Retinal pigment epithelial cell (primary cell): ENCODE data around the gene USP38.

Source experiments
- DNase-seq: peaks from one replicate; pipeline ENCODE4 v3.0.0-alpha.2; 2010; ENCODE audit warnings: low read depth
- H3K4me3 ChIP-seq: 2 replicates; pipeline ENCODE4 v1.5.1; 2011; ENCODE audit warnings: mild to moderate bottlenecking, low read length, control low read depth, moderate library complexity
- TF ChIP-seq, protein P1 (sequence below): conservative IDR thresholded peaks from 2 replicates; pipeline ENCODE4 v1.5.1; 2011; ENCODE audit warnings: low read depth, low read length, control low read depth, inconsistent platforms

Gene USP38

DNA sequence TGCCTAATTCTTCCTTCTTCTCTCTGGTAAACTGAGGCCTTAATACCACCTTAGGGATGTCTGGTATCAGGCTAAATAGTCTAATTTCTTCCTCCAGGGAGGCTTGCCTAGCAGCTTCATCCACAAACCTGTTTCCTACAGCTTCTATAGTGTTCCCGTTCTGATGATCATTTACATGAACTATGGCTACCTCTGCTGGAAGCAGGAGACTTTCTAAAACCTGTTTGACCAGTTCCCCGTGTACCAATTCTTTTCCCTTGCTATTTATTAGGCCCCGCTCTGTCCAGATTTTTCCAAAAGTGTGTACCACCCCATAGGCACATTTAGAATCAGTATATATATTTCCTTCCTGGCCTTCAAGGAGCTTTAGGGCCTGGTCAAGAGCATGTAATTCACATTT lies 5.8 kb upstream of the USP38 start:
- no peak overlapping the region for H3K4me3 ChIP-seq
- TF ChIP-seq, protein P1, sequence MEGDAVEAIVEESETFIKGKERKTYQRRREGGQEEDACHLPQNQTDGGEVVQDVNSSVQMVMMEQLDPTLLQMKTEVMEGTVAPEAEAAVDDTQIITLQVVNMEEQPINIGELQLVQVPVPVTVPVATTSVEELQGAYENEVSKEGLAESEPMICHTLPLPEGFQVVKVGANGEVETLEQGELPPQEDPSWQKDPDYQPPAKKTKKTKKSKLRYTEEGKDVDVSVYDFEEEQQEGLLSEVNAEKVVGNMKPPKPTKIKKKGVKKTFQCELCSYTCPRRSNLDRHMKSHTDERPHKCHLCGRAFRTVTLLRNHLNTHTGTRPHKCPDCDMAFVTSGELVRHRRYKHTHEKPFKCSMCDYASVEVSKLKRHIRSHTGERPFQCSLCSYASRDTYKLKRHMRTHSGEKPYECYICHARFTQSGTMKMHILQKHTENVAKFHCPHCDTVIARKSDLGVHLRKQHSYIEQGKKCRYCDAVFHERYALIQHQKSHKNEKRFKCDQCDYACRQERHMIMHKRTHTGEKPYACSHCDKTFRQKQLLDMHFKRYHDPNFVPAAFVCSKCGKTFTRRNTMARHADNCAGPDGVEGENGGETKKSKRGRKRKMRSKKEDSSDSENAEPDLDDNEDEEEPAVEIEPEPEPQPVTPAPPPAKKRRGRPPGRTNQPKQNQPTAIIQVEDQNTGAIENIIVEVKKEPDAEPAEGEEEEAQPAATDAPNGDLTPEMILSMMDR: no peak
- no peak for DNase-seq

DNA sequence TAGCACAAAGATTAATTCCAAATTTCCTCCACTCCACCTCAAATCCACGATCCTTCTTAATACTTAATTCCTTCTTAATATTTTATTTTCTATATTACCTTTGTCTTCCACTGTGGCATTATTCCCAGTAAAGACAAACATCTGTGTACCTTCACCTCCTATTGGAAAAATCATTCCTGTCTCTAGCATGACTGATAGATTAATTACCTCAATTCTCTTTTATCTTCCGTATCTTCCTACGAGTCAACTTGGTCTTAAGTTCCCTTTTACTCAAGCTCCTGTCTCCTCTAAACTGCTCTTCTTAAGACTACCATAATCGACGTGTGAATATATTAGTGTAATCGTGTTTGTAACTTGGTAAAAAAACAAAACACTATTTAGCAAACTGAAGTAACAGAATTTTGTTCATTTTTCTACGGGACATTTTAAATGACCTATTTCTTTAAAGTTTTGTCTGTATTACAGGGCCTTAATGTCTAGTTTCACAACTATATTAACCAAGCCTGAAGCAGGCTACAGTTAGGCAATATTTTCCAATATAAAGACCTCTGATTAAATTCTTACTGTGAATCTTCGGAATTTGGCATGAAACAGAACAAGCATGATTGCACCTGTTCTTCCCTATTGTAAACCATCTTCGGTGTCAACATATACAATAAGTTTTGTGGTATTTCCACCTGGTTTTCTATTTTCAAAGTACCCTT lies 1.1 kb upstream of the USP38 start:
- no peak for DNase-seq
- TF ChIP-seq, protein P1: no peak

DNA sequence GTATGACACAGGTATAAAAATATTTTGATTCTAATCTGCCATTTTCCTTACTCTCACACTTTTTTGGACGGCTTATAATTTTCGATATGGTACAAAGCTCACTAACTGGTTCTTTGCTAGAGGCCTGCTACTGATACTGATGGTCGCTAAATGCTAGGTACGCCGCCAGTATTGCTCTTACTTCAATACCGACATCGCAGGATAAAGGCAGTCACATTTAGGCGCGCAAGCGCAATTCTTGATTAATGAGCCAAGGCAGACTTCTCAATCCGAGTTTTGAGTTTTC lies 557 bp upstream of the USP38 start:
- no peak for DNase-seq
- TF ChIP-seq, protein P1: no peak
- peak overlapping the region; percentile 95 for H3K4me3 ChIP-seq

More for the DNA sequence above, 1.1 kb upstream of the USP38 start:
- peak overlapping the region; percentile 95 for H3K4me3 ChIP-seq

DNA sequence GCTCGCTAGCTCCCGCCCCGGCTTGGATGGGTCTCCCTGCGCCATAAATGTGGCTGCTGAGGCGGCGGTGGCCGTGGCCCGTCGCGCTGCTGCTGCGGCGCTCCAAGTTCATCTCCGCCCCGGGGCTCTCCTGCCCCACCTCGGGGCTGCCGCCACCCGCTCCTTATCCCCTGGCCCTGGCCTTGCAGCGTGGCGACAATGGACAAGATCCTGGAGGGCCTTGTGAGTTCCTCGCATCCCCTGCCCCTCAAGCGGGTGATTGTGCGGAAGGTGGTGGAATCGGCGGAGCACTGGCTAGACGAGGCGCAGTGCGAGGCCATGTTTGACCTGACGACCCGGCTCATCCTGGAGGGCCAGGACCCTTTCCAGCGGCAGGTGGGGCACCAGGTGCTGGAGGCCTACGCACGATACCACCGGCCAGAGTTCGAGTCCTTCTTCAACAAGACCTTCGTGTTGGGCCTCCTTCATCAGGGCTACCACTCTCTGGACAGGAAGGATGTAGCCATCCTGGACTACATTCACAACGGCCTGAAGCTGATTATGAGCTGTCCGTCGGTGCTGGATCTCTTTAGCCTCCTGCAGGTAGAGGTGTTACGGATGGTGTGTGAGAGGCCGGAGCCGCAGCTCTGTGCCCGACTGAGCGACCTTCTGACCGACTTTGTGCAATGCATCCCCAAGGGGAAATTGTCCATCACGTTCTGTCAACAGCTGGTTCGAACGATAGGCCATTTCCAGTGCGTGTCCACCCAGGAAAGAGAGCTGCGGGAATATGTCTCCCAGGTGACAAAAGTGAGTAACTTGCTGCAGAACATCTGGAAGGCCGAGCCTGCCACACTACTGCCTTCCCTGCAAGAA lies 763 bp downstream of the USP38 start:
- TF ChIP-seq, protein P1: no peak
- DNase-seq: no peak
- peak overlapping the region; percentile 95 for H3K4me3 ChIP-seq

DNA sequence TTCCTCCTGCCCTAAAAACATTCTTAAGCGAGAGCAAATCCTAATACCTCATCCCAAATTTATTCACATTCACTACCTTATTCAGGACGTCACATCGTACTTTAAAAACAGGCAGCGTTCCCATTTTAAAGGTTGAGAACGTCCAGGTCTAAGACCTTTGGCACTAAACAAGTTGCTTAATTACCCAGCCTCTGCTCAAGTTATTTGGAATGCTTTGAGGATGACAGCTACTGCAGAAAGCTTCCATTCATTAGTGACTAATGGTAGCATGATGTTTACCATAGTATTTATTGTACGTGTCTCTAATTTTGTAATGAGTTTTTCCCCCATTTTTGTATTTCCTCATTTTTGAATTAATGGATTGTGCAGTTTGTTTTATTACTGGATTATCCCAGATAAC lies 1.5 kb downstream of the USP38 start:
- DNase-seq: no peak
- peak overlapping the region; percentile 95 for H3K4me3 ChIP-seq
- TF ChIP-seq, protein P1: no peak

DNA sequence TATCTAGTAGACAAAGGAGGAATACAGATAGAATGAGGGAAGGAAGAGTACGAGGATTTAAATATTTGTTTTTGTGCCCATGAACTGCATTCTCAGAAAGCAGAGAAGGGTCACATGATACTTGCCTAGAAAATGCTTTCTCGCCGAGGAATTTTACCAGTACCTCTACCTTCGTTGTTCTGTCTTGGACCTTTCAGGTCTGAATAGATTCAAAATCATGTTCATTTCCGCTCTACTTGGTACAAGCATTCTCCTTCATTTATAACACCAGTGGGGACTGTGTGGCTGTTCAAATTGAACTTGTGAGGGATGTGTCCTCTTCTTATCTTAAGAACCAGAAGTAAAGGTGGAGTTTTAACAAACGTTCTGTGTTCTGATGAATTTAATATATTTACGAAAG lies 1.9 kb downstream of the USP38 start:
- DNase-seq: no peak
- TF ChIP-seq, protein P1: no peak
- H3K4me3 ChIP-seq: peak overlapping the region; percentile 95
